Activated CD4-positive, alpha-beta T cell treated with anti-CD3 and anti-CD28 coated beads, Interleukin-2, Interleukin-4, amounts not matched to agents 100 ng/mL and 50 ng/mL, durations not matched to agents 16 hours and 8 hours (primary cell): ENCODE measurements around the gene EIPR1.

ENCODE experiments used
- DNase-seq: peaks from one replicate; pipeline ENCODE4 v3.0.0-alpha.2; 2020; ENCODE audit warnings: low spot score

EIPR1 gene

GRCh38 chr2:3324036-3324386 lies 53.6 kb downstream of the EIPR1 start:
- DNase-seq: no peak

GRCh38 chr2:3323360-3324035 lies 54.1 kb downstream of the EIPR1 start:
- DNase-seq: no peak

GRCh38 chr2:3322311-3322970 lies 55.2 kb downstream of the EIPR1 start:
- DNase-seq: no peak

GRCh38 chr2:3321825-3322224 lies 55.8 kb downstream of the EIPR1 start:
- no peak for DNase-seq

GRCh38 chr2:3320910-3321605 lies 56.6 kb downstream of the EIPR1 start:
- no peak for DNase-seq

GRCh38 chr2:3319745-3320566 lies 57.7 kb downstream of the EIPR1 start:
- DNase-seq: no peak

GRCh38 chr2:3319134-3319533 lies 58.5 kb downstream of the EIPR1 start:
- no peak for DNase-seq

- DNase-seq: no peak
These were observed 59.6 kb downstream of the EIPR1 start for GRCh38 chr2:3317871-3318590.

- DNase-seq: no peak
These were observed 60.3 kb downstream of the EIPR1 start for GRCh38 chr2:3317277-3317685.

GRCh38 chr2:3316456-3317276 lies 61.0 kb downstream of the EIPR1 start:
- DNase-seq: no peak

- DNase-seq: no peak
These were observed 63.0 kb downstream of the EIPR1 start for GRCh38 chr2:3314626-3315025.

- no peak for DNase-seq
These were observed 63.7 kb downstream of the EIPR1 start for GRCh38 chr2:3313781-3314375.

- DNase-seq: no peak
These were observed 64.9 kb downstream of the EIPR1 start for GRCh38 chr2:3312576-3313345.

GRCh38 chr2:3311601-3312000 lies 66.0 kb downstream of the EIPR1 start:
- DNase-seq: no peak

GRCh38 chr2:3309496-3310355 lies 67.9 kb downstream of the EIPR1 start:
- DNase-seq: no peak

GRCh38 chr2:3307901-3308300 lies 69.7 kb downstream of the EIPR1 start:
- no peak for DNase-seq

- DNase-seq: no peak
These were observed 70.4 kb downstream of the EIPR1 start for GRCh38 chr2:3307236-3307635.

- DNase-seq: no peak
These were observed 71.7 kb downstream of the EIPR1 start for GRCh38 chr2:3305952-3306351.

- no peak for DNase-seq
These were observed 72.2 kb downstream of the EIPR1 start for GRCh38 chr2:3305431-3305830.
